Measurements from ENCODE around the gene RABGAP1. TPM values are rescaled to one million over a fixed set of nuclear protein-coding genes. Genes with fewer than 3 reads are reported as not detected.
A peak's percentile ranks its signal among the peaks of the same experiment; 100 is the strongest.

The RABGAP1 gene
- total RNA-seq, 1 donor from 2014 or later: 60.2 TPM

DNA sequence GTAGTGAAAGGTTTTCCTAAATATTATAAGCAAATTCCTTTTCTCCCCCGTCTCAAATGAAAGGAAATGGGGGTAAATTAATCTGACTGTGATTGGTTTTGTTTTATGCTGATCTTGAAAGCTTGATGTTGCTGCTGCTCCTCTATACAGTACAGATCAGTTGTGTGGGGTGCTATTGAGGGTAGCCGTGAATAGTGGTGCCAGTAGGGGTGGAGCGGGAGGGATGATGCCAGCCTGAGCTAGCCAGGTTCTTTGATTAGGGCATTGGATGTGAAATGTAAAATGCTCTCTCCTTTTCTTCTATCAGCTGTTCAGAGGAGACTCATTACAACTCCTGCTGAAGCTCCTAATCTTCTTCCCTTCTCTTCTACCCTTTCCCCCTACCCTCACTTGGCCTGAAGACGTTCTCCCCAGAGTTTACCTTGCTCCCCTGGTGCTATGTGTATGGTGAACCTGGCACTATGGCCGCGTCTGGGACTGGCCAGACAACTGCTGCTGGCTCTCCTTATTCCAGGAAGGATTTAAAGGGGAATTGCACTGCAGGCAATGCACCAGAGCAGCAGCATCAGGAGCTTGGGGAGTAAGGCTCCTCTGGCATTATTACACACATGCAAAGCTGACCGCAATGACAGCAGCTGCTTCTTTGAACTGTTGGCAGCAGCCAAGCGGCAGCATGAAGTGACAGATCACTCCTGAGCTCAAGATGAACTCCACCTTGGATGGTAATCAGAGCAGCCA, 93.2 kb downstream of the RABGAP1 start:
- no peaks in the 10 kb centered on the region for H3K4me1 ChIP-seq
- peak overlapping the region; percentile 3 to 28 for H3K4me3 ChIP-seq
- intact Hi-C loops (cut with DNase I): no loop called here
- no peak for DNase-seq (ENCODE audit: extremely low spot score in 2 of 2)
- no peak for TF ChIP-seq POLR2AphosphoS5 (IDR thresholded peaks at IDR 0.05; ENCODE audit: insufficient read depth in 1 of 2, low read depth in 1 of 2)
- no peak for TF ChIP-seq POLR2A (IDR thresholded peaks at IDR 0.05)
- no peak for TF ChIP-seq CTCF (IDR thresholded peaks at IDR 0.05)
- no peaks in the 10 kb centered on the region for H3K9me3 ChIP-seq
- H3K27me3 ChIP-seq: no peaks in the 10 kb centered on the region
- H3K36me3 ChIP-seq: peaks cover 0 to 8% of the 10 kb centered on the region in 2 donors
- no peak overlapping the region for H3K27ac ChIP-seq

GRCh38 chr9:123034881-123035510, 94.2 kb downstream of the RABGAP1 start:
- Histone ChIP-seq H3K9me3 (no peaks in the 10 kb centered on the region), H3K4me3 (peak overlapping the region in 1 of 2 donors; percentile 28), H3K27me3 (no peaks in the 10 kb centered on the region), H3K4me1 (no peaks in the 10 kb centered on the region), H3K36me3 (peaks cover 0 to 8% of the 10 kb centered on the region in 2 donors), H3K27ac (no peak overlapping the region)
- intact Hi-C loops (cut with DNase I): no loop called here
- no peak for TF ChIP-seq POLR2AphosphoS5 (IDR thresholded peaks at IDR 0.05; ENCODE audit: insufficient read depth in 1 of 2, low read depth in 1 of 2)
- no peak for TF ChIP-seq POLR2A (IDR thresholded peaks at IDR 0.05)
- TF ChIP-seq CTCF (IDR thresholded peaks at IDR 0.05): no peak
- DNase-seq (ENCODE audit: extremely low spot score in 2 of 2): no peak

- no peak for TF ChIP-seq CTCF (IDR thresholded peaks at IDR 0.05)
- no peak for TF ChIP-seq POLR2AphosphoS5 (IDR thresholded peaks at IDR 0.05; ENCODE audit: insufficient read depth in 1 of 2, low read depth in 1 of 2)
- no peak for TF ChIP-seq POLR2A (IDR thresholded peaks at IDR 0.05)
- intact Hi-C loops (cut with DNase I): no loop called here
- no peak overlapping the region for H3K27ac ChIP-seq
- H3K9me3 ChIP-seq: no peaks in the 10 kb centered on the region
- DNase-seq (ENCODE audit: extremely low spot score in 2 of 2): no peak
- no peaks in the 10 kb centered on the region for H3K27me3 ChIP-seq
- no peaks in the 10 kb centered on the region for H3K4me1 ChIP-seq
- peaks cover 0 to 8% of the 10 kb centered on the region in 2 donors for H3K36me3 ChIP-seq
- H3K4me3 ChIP-seq: no peak overlapping the region
Measured at GRCh38 chr9:123035791-123036190, 95.0 kb downstream of the RABGAP1 start.

- DNase-seq (ENCODE audit: extremely low spot score in 2 of 2): no peak
- H3K9me3 ChIP-seq: no peaks in the 10 kb centered on the region
- TF ChIP-seq CTCF (IDR thresholded peaks at IDR 0.05) (no peak), POLR2AphosphoS5 (IDR thresholded peaks at IDR 0.05; ENCODE audit: insufficient read depth in 1 of 2, low read depth in 1 of 2) (no peak), POLR2A (IDR thresholded peaks at IDR 0.05) (no peak)
- peaks cover 0 to 8% of the 10 kb centered on the region in 2 donors for H3K36me3 ChIP-seq
- no peaks in the 10 kb centered on the region for H3K27me3 ChIP-seq
- no peak overlapping the region for H3K27ac ChIP-seq
- H3K4me1 ChIP-seq: no peaks in the 10 kb centered on the region
- no peak overlapping the region for H3K4me3 ChIP-seq
- intact Hi-C loops (cut with DNase I): no loop called here
Measured at GRCh38 chr9:123036893-123037545, 96.2 kb downstream of the RABGAP1 start.

All from vagina (tissue), 2 donors.